Right cardiac atrium (tissue), 5 donors: ENCODE data around the gene C1QTNF8. TPM values are rescaled to one million over a fixed set of nuclear protein-coding genes. Genes with fewer than 3 reads are reported as not detected.

ENCODE experiments used
- ATAC-seq, 2 donors: fragments of 200-7000 bp; cut with Tn5 transposase; one replicate each; pipeline versions ENCODE4 v1.8.0 to v1.9.1; 2020; ENCODE audit warnings: moderate library complexity in 2 of 2, mild to moderate bottlenecking in 1 of 2
- DNase-seq, 3 donors: peaks; one replicate each; pipeline ENCODE4 v3.0.0-alpha.2; 2020
- H3K27ac ChIP-seq: one replicate; pipeline ENCODE4 v1.5.1; 2013; ENCODE audit warnings: mild to moderate bottlenecking, low read length, control low read depth, moderate library complexity
- H3K27me3 ChIP-seq: one replicate; pipeline ENCODE4 v1.6.1; 2013; ENCODE audit not compliant: control insufficient read depth, insufficient read depth
- H3K4me1 ChIP-seq: one replicate; pipeline ENCODE4 v1.6.1; 2013; ENCODE audit warnings: low read length; ENCODE audit not compliant: control insufficient read depth, insufficient read depth
- H3K4me3 ChIP-seq: one replicate; pipeline ENCODE4 v1.5.1; 2013; ENCODE audit warnings: low read length, control low read depth
- H3K9me3 ChIP-seq: one replicate; pipeline ENCODE4 v1.6.1; 2013; ENCODE audit warnings: low read length; ENCODE audit not compliant: control insufficient read depth
- WGBS: extraction: QIAGEN DNeasy Blood & Tissue Kit; methylation state at CpG from one replicate; pipeline ENCODE4 v1.1.7; 2013; 5-methylcytosine and 5-hydroxymethylcytosine counted together
- intact Hi-C, 4 donors: fragments of 100-400 bp; cut with DNase I; formaldehyde crosslinking; loops; one replicate each; pipeline versions ENCODE4 v1.11.0 to v1.14.0; 2022 to 2023
- long read RNA-seq, 4 donors: library from polyadenylated mRNA; unstranded; transcript quantifications; one replicate each; pipeline ENCODE4 v2.0.0, GENCODE V29; 2020 to 2021
- polyA plus RNA-seq: library from polyadenylated mRNA; stranded (reverse); fragments of 200-250 nt; gene quantifications from one replicate; pipeline ENCODE4 v1.2.3, GENCODE V29; 2013
- total RNA-seq, 4 donors: library from RNA; stranded (reverse); fragmentation: NEBNext Ultra II Directional; extraction: Animal tissue kit (Norgen Biotek cat#: 25700); gene quantifications; one replicate each; pipeline ENCODE4 v1.2.1, GENCODE V29; 2021
- donor health status: healthy with polysubstance abuse.
- donor health status: DM: no; HTN: yes; CAD: no.
- donor health status: DM: no; HTN: no; CAD: no.
- donor health status: DM: no; HTN: yes; CAD: no; lungs with severe emphysema.
- donor health status: DM: yes; HTN: yes; CAD: no.

Gene C1QTNF8, protein sequence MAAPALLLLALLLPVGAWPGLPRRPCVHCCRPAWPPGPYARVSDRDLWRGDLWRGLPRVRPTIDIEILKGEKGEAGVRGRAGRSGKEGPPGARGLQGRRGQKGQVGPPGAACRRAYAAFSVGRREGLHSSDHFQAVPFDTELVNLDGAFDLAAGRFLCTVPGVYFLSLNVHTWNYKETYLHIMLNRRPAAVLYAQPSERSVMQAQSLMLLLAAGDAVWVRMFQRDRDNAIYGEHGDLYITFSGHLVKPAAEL
- total RNA-seq (under 1 TPM in 2 of 4 donors, not detected in 2; 0.15 to 0.23 TPM), polyA plus RNA-seq (0.05 TPM)
- long read RNA-seq, donor 1, partial matches to known transcripts: 0 of 2 reads
- long read RNA-seq, donor 1, other reads (novel, unspliced or antisense): 2 of 2 reads
- long read RNA-seq, donor 2, partial matches to known transcripts: 0 of 1 reads
- long read RNA-seq, donor 2, other reads (novel, unspliced or antisense): 1 of 1 reads
- long read RNA-seq, donor 3: 0 reads
- long read RNA-seq, donor 4: 0 reads

DNA sequence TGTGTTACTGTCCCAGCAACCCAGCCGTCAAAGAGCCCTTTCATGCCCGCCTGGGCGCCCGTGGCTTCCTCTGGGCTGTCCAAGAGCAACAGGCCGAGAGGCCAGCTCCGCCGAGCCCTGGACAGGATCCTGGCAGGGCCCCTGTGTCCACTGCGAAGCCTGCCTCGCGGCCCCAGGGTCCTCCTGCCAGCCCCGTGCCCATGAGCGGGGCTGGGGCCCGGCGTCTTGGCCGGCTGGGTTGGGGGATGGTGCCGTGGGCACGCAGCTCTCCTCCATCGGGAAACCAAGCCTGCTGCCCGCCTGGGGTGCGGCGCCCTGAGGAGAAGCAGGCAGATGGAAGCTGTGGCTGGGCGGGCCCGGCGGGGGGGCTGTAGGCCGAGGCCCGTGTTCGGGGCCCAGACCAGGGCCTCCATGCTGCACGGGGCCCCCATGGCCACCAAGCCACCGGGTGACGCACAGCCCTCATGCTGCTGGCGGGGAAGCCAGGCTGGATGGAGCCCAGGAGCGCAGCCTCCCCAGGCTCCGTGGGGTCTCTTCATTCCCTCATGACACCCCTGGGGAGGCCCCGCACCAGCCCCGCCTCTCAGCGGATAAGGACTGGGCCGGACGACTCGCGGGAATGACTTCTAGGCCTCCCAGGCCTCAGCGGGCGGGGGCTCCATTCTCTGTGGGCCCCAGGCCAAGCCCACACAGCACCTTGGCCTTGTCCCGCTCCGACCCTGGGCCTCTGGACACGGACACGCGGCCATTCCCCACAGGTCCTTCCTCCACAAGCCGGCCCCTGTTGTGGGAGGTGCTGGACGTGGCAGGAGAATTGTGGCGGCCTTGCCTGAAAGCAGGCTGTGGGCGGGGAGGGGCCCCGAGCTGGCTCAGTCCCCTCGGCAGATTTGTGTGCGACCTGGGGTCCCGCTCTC, at the start of gene C1QTNF8:
C1QTNF8 (minus strand) TSS at position 76 of the 914 bp plus-strand sequence. CDS start 1,322 bp downstream, outside the sequence.
- Histone ChIP-seq H3K27me3 (no peaks in the 10 kb centered on the region), H3K27ac (peak within 1 kb of the TSS; percentile 76), H3K4me3 (no peak within 1 kb of the TSS), H3K4me1 (no peaks in the 10 kb centered on the region), H3K9me3 (no peaks in the 10 kb centered on the region)
- intact Hi-C loops: no loop called here
- ATAC-seq (no peak), DNase-seq (no peak)
- WGBS: 57% methylated on average over 55 of the region's 55 CpGs

DNA sequence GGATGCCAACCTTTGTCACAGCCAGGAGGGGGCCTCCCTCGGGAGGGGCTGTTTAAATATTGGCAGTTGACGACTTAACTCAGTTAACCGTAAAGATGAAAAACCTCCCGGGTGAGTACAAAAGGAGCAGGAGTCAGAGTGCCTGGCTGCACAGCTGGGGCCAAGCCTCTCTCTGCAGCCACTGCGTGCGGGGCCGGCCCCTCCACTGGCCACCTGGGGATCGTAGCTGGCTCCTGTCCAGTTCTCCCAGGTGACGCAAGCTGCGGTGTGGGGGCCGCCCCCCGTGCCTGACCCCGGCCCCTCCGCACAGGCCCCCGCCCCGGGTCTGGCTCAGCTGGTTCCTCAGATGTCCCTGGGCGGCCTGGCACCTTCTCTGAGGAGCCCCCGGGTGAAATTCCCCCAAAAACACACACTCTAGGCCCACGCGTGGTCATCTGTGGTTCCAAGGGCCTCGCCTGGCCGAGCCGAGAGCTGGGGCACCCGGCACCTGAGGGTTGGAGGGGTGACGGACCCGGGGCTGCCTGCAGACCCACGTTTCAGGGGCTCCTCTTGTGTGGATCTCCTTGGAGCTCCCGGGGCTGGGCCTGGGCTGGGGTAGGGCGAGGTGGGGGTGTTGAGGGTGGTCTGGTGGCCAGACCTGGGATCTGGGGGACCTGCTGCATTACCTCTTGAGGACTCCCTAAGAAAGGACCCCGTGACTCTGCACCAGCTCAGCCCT, 49.5 kb upstream of the C1QTNF8 start:
- no peak overlapping the region for H3K4me3 ChIP-seq
- no peak for ATAC-seq
- 67% methylated on average over 30 of the region's 30 CpGs for WGBS
- no peak for DNase-seq
- no peaks in the 10 kb centered on the region for H3K9me3 ChIP-seq
- no peaks in the 10 kb centered on the region for H3K4me1 ChIP-seq
- H3K27ac ChIP-seq: no peak overlapping the region
- H3K27me3 ChIP-seq: no peaks in the 10 kb centered on the region
- intact Hi-C loops: no loop called here

DNA sequence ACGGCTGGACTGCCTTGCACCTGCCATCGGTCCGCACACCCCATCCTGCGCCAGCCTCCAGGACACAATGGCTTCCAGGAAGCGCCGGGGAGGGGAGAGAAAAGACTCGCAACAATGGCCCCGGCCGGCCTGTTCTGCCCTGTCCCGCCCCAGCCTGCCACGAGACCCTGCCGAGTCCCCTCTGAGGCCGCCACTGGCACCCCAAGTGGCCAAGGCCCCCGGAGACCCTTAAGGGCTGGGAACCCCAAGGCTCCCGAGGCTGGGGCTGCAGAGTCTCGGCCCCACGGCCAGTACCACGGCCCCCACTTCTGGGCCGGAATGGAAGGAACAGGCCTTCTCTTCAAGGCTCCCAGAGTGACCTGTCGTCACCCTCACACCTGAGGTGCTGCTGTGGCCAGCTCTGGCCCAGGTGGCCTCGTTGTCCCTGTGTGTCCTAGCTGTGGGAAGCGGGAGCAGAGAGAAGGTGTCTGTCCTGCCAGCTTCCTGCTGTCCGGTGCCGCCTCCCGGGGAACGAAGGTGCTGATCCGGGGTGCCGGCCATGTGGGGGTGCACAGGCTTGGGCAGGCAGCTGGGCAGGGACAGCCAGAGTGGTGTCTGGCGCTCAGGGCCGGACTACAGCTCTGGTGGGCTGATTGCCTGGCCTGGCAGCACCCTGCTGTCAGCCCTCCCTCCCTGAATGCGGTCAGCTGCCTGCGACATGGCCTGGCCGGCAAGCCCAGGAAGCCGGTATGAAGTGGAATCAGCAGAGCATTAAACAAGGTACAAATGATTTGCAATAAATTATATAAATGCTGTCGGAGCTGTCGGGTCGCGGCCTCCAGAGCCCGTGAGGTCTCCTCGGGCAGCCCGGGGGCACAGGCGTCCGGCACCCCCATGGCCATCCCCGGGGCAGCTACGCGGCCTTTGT, 48.7 kb upstream of the C1QTNF8 start:
- no peaks in the 10 kb centered on the region for H3K4me1 ChIP-seq
- H3K9me3 ChIP-seq: no peaks in the 10 kb centered on the region
- DNase-seq (no peak), ATAC-seq (no peak)
- H3K4me3 ChIP-seq: no peak overlapping the region
- no peak overlapping the region for H3K27ac ChIP-seq
- no peaks in the 10 kb centered on the region for H3K27me3 ChIP-seq
- intact Hi-C loops: no loop called here
- 78% methylated on average over 46 of the region's 46 CpGs for WGBS

DNA sequence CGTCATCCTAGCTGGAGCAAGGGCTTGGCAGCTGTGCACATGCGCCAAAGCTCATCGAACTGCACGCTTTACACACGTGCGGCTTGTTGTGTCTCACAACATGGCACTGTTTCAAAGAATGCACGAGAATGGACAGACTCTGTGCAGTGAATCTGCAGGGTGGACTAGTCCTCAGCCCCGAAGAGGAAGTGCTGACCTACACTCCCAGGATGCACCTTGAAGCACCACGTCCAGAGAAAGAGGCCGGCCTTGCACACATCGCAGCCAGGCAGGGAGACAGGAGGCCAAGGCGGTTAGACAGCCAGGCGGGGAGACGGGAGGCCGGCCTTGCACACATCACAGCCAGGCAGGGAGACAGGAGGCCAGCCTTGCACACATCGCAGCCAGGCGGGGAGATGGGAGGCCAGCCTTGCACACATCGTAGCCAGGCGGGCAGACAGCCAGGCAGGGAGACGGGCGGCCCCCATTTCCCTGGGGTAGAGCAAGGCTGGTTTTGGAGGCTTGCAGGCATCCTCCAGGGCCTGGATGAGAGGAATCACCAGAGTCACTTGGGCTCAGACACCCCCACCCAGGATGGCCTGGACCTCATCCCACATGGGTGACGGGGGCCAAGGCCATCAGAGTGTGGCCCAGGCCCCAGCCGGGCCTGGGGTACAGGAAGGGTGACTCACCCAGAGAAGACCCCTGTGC, 47.9 kb upstream of the C1QTNF8 start:
- no peak for ATAC-seq
- no peak overlapping the region for H3K27ac ChIP-seq
- WGBS: 72% methylated on average over 23 of the region's 23 CpGs

DNA sequence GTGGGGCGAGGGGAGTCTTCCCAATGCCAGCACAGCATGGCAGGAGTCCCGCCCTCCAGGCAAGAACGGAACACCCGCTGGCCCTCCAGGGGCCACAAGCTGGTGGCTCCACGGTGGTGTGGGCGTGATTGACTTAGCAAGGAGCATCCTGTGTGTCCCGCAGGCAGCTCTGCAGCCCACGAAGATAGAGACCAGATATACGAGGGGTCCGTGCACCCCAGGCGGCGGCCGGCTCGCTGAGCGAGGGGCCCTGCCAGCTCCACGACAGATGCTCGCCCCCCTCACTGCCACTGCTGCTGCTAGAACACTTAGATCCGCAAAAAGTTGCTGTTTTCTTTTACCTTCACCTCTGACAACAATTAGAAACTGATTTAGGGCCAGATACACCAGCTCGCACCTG, 46.9 kb upstream of the C1QTNF8 start:
- ATAC-seq: no peak
- no peak overlapping the region for H3K4me3 ChIP-seq
- intact Hi-C loops: no loop called here
- DNase-seq: no peak
- no peaks in the 10 kb centered on the region for H3K9me3 ChIP-seq
- no peaks in the 10 kb centered on the region for H3K4me1 ChIP-seq
- H3K27me3 ChIP-seq: no peaks in the 10 kb centered on the region
- no peak overlapping the region for H3K27ac ChIP-seq
- WGBS: 73% methylated on average over 19 of the region's 19 CpGs

More for the DNA sequence above, 47.9 kb upstream of the C1QTNF8 start:
- no peaks in the 10 kb centered on the region for H3K27me3 ChIP-seq
- H3K4me1 ChIP-seq: no peaks in the 10 kb centered on the region
- no peak for DNase-seq
- H3K9me3 ChIP-seq: no peaks in the 10 kb centered on the region
- no peak overlapping the region for H3K4me3 ChIP-seq
- intact Hi-C loops: no loop called here

DNA sequence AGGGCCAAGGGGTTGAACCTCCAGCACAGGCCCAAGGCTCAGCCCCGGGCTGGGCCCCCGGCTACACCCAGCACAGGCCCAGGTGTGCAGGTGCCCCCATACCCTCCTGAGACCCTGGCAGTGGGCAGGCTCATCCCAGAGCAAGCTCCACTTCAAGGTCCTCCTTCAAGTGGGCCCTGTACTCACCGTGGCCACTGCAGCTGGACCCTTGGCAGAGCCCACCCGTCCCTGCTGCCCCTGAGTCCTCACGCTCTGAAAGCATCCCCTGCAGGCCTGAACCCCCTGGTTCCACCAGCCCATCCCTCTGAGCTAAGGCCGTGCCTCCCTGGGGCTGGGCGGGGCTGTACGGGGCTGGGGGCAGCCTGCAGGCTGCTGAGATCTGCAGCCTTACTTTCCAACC, 45.7 kb upstream of the C1QTNF8 start:
- no peak overlapping the region for H3K27ac ChIP-seq
- no peaks in the 10 kb centered on the region for H3K9me3 ChIP-seq
- ATAC-seq (no peak), DNase-seq (no peak)
- H3K4me1 ChIP-seq: no peaks in the 10 kb centered on the region
- 76% methylated on average over 8 of the region's 8 CpGs for WGBS
- no peaks in the 10 kb centered on the region for H3K27me3 ChIP-seq
- intact Hi-C loops: no loop called here
- no peak overlapping the region for H3K4me3 ChIP-seq

DNA sequence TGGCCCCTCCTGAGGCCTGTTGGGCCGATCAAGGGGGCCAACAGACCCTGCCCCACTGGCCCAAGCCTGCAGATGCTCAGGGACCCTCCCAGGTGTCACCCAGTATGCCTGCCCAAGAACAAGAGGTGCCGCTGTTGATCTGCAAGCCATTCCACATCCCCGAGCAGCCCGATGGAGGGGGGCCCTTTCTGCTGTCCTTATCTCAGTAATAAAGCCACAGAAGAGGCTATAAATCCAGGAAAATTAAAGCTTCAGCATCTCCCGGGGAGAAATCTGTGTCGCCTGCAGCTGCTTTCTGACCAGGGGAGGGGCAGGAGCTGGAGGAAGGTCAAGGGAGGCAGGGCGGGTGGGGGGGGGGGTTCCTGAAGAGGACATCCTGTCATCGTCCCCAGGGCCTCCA, 45.1 kb upstream of the C1QTNF8 start:
- Histone ChIP-seq H3K4me3 (no peak overlapping the region), H3K4me1 (no peaks in the 10 kb centered on the region), H3K27ac (no peak overlapping the region), H3K9me3 (no peaks in the 10 kb centered on the region), H3K27me3 (no peaks in the 10 kb centered on the region)
- DNase-seq: no peak
- no peak for ATAC-seq
- intact Hi-C loops: no loop called here
- 58% methylated on average over 8 of the region's 8 CpGs for WGBS

DNA sequence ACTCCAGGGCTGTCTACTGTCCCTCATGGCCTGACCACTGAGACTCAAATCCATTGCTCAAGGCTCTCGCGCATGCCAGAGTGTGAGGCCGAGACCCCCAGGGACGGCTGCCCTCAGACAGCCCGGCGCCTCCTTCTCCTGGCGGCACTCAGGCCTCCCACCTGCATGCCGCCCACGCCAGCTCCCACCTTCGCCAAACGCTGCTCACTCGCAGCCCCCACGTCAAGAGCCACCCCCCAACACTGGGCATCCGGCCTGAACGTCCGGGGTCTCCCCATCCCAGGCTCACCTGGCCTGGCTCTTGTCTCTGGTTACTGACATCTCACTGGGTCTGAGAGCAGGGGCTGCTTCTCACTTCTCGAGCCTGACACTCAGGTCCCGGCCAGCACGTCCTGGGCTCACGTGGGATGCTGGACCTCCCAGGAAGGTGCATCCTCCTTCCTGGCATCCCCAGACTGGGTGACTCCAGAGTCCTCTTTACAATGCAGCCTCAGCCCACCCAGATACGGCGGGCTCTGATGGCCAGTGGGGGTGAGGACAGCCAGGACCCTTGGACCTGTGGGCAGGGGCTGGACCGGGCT, 44.6 kb upstream of the C1QTNF8 start:
- ATAC-seq (no peak), DNase-seq (no peak)
- intact Hi-C loops: no loop called here
- 79% methylated on average over 23 of the region's 23 CpGs for WGBS
- no peaks in the 10 kb centered on the region for H3K4me1 ChIP-seq
- H3K27ac ChIP-seq: no peak overlapping the region
- no peaks in the 10 kb centered on the region for H3K9me3 ChIP-seq
- H3K27me3 ChIP-seq: no peaks in the 10 kb centered on the region
- H3K4me3 ChIP-seq: no peak overlapping the region

DNA sequence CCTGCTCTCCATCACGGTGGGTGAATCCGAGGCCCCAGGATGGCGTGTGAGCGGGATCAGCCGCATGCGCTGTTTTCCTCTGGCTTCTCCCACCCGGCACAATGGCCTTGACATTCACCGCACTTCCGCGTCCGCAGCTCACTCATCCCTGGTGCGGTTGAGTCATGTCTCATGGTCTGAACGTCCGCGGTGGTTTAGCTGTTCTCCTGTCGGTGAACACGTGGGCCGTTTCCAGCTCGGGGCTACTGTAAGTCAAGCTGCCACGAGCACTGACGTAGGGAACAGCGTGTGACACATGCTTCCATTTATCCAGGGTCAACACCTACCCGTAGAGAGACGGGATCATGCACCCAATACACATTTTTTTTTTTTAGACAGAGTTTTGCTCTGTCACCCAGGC, 41.6 kb upstream of the C1QTNF8 start:
- no peaks in the 10 kb centered on the region for H3K9me3 ChIP-seq
- ATAC-seq: no peak
- no peaks in the 10 kb centered on the region for H3K27me3 ChIP-seq
- H3K4me1 ChIP-seq: no peaks in the 10 kb centered on the region
- WGBS: 84% methylated on average over 24 of the region's 24 CpGs
- DNase-seq: no peak
- intact Hi-C loops: no loop called here
- H3K27ac ChIP-seq: no peak overlapping the region
- no peak overlapping the region for H3K4me3 ChIP-seq
